Adrenal gland (tissue), 12 donors: Measurements from ENCODE around the gene BCORL1. TPM values are rescaled to one million over a fixed set of nuclear protein-coding genes. Genes with fewer than 3 reads are reported as not detected.

Source experiments
- DNase-seq, 7 donors: peaks; one replicate each; pipeline ENCODE4 v3.0.0-alpha.2; 2019 to 2020
- H3K27ac ChIP-seq, 5 donors: fragments of 200-600 bp; sonication (generic) in 4 of 5; 1 replicate in 3 of 5; 2 replicates in 2 of 5; pipeline versions ENCODE4 v1.5.1 to v1.8.0; 2016 to 2020; ENCODE audit warnings: mild to moderate bottlenecking in 1 of 5
- H3K27me3 ChIP-seq: fragments of 200-600 bp; 2 replicates; pipeline ENCODE4 v1.8.0; 2021
- H3K36me3 ChIP-seq, 2 donors: fragments of 200-600 bp; replicated peaks in 1 of 2; 1 replicate in 1 of 2; 2 replicates in 1 of 2; pipeline versions ENCODE4 v1.5.1 to v1.8.0; 2018 to 2022
- H3K4me1 ChIP-seq, 2 donors: fragments of 200-600 bp; replicated peaks in 1 of 2; 1 replicate in 1 of 2; 2 replicates in 1 of 2; pipeline versions ENCODE4 v1.5.1 to v1.8.0; 2018 to 2021
- H3K4me3 ChIP-seq, 4 donors: fragments of 200-600 bp; sonication (generic) in 3 of 4; one replicate each; pipeline ENCODE4 v1.5.1; 2016 to 2018
- H3K9me3 ChIP-seq, 3 donors: fragments of 200-600 bp; sonication (generic) in 1 of 3; replicated peaks in 1 of 3; 1 replicate in 2 of 3; 2 replicates in 1 of 3; pipeline versions ENCODE4 v1.5.1 to v1.8.0; 2016 to 2021
- POLR2A ChIP-seq, 2 donors: fragments of 450-650 bp; IDR thresholded peaks; one replicate each; pipeline ENCODE4 v1.6.1; 2017; ENCODE audit warnings: antibody characterized with exemption in 2 of 2, mild to moderate bottlenecking in 2 of 2, moderate library complexity in 1 of 2
- WGBS, 4 donors: extraction: QIAGEN DNeasy Blood & Tissue Kit in 2 of 4; methylation state at CpG; one replicate each; pipeline versions ENCODE4 v1.1.5 to v1.1.7; 2013 to 2017; 5-methylcytosine and 5-hydroxymethylcytosine counted together
- intact Hi-C, 2 donors: fragments of 100-400 bp; cut with DNase I; formaldehyde crosslinking; loops; one replicate each; pipeline versions ENCODE4 v1.14.1 to v1.15.0; 2022 to 2023
- polyA plus RNA-seq, 3 donors: library from polyadenylated mRNA; stranded (reverse); fragments of 200-250 nt in 2 of 3; fragments of 350-450 nt in 1 of 3; fragmentation: Illumina TruSeq in 1 of 3; extraction: RNeasy Lipid Tissue Mini Kit (QIAGEN cat#74804) in 1 of 3; gene quantifications; one replicate each; pipeline ENCODE4 v1.2.3, GENCODE V29; 2013 to 2014
- total RNA-seq, 9 donors: library from RNA; depleted of rRNA in 4 of 9; stranded (reverse); fragments of >200 nt in 4 of 9; fragments of 120-200 nt in 1 of 9; fragmentation: NEBNext Ultra II Directional in 1 of 9; extraction: Animal tissue kit (Norgen Biotek cat#: 25700) in 1 of 9; gene quantifications; one replicate each; pipeline versions ENCODE4 v1.1.0 to v1.2.4, GENCODE V29; 2013 to 2023
- TF ChIP-seq, protein P1 (sequence below), 6 experiments: fragments of 450-650 bp in 4 of 6; fragments of 200-600 bp in 2 of 6; sonication (generic) in 1 of 6; IDR thresholded peaks; 1 replicate in 5 of 6; 2 replicates in 1 of 6; pipeline versions ENCODE4 v1.5.1 to v1.8.0; 2016 to 2021; ENCODE audit warnings: antibody characterized with exemption in 6 of 6, mild to moderate bottlenecking in 2 of 6, moderate library complexity in 1 of 6
- donor health status: healthy with polysubstance abuse.
- donor health status: Bipolar disorder and iron deficiency.
- donor health status: DM: yes; HTN: yes; CAD: no.
- donor health status: DM: no; HTN: no; CAD: no.
- donor health status: DM: no; HTN: no; CAD: no.
- donor health status: DM: yes; HTN: yes; CAD: no.

Gene BCORL1
- total and polyA plus RNA-seq, 12 donors = 1.4 to 18.5 (median 7.0) TPM

DNA sequence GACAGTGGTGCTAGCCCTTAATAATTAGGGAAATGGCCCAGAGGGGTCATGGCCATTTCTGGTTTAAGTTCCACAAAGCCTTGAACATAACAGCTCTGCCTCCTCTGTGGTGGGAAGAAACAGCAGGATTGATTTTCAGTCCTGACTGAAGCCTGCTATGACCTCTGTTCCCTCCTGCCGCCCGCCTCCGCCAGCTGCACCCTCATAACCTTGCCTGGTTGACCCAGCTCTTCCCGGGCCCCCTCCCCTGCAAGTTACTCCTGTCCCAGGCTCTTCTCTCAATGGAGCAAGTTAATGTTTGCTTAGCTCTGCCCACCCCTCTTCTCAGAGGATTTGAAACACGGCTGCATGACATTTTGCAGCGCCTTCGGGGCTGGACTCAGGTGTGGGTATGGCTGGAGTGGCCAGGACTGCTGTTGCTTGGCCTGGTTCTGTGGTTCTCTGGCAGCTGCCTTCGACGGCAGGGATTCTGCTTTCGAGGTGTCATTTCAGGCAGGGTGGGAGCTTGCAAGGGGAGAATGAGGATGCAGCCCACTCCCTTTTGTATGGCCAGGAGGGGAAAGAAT lies 27.3 kb downstream of the BCORL1 start:
- 73 to 83% (median 78%) methylated on average over 3 to 10 of the region's 10 CpGs for WGBS, 4 donors
- no peaks in the 10 kb centered on the region for H3K9me3 ChIP-seq
- no peaks in the 10 kb centered on the region for H3K27me3 ChIP-seq
- no peak overlapping the region for H3K4me3 ChIP-seq
- no peak for DNase-seq
- intact Hi-C loops = no loop called here
- no peak for TF ChIP-seq POLR2A (IDR thresholded peaks at IDR 0.05)
- TF ChIP-seq, protein P1, sequence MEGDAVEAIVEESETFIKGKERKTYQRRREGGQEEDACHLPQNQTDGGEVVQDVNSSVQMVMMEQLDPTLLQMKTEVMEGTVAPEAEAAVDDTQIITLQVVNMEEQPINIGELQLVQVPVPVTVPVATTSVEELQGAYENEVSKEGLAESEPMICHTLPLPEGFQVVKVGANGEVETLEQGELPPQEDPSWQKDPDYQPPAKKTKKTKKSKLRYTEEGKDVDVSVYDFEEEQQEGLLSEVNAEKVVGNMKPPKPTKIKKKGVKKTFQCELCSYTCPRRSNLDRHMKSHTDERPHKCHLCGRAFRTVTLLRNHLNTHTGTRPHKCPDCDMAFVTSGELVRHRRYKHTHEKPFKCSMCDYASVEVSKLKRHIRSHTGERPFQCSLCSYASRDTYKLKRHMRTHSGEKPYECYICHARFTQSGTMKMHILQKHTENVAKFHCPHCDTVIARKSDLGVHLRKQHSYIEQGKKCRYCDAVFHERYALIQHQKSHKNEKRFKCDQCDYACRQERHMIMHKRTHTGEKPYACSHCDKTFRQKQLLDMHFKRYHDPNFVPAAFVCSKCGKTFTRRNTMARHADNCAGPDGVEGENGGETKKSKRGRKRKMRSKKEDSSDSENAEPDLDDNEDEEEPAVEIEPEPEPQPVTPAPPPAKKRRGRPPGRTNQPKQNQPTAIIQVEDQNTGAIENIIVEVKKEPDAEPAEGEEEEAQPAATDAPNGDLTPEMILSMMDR (IDR thresholded peaks at IDR 0.05) = no peak
- no peaks in the 10 kb centered on the region for H3K4me1 ChIP-seq
- H3K27ac ChIP-seq = no peak overlapping the region
- H3K36me3 ChIP-seq = peaks cover 0 to 9% of the 10 kb centered on the region in 2 donors

DNA sequence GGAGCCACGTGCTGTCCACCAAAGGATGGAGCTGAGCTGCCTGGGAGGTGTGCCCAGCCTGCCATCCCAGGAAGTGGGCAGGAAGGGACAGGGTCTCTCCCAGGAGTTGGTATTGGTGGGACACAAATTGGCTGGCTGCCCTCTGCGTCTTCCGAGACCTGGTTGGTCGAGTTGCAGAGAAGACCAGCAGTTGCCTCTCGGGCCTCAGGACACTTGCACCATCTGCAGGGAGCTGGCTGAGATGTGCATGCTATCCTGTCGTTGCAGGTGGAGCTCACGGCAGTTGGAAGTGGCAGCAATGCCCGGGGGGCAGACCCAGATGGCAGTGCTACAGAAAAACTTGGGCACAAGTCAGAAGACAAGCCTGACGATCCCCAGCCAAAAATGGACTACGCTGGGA lies 30.2 kb downstream of the BCORL1 start:
- H3K27me3 ChIP-seq = no peaks in the 10 kb centered on the region
- TF ChIP-seq POLR2A (IDR thresholded peaks at IDR 0.05) = no peak
- TF ChIP-seq, protein P1 (IDR thresholded peaks at IDR 0.05) = no peak
- peaks cover 0 to 16% of the 10 kb centered on the region in 2 donors for H3K36me3 ChIP-seq
- no peak for DNase-seq
- no peak overlapping the region for H3K27ac ChIP-seq
- H3K9me3 ChIP-seq = no peaks in the 10 kb centered on the region
- H3K4me1 ChIP-seq = no peaks in the 10 kb centered on the region
- 77 to 100% (median 83%) methylated on average over 1 to 10 of the region's 10 CpGs for WGBS, 4 donors
- H3K4me3 ChIP-seq = no peak overlapping the region
- intact Hi-C loops = no loop called here

DNA sequence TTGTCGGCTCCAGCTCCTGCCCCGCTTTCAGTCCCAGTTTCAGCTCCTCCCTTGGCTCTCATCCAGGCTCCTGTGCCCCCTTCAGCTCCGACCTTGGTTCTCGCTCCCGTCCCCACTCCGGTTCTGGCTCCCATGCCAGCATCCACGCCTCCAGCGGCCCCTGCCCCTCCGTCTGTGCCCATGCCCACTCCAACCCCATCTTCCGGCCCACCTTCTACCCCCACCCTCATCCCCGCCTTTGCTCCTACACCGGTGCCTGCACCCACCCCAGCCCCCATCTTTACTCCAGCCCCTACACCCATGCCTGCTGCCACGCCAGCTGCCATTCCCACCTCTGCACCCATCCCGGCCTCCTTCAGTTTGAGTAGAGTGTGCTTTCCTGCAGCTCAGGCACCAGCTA lies 31.2 kb downstream of the BCORL1 start:
- no peak for TF ChIP-seq POLR2A (IDR thresholded peaks at IDR 0.05)
- TF ChIP-seq, protein P1 (IDR thresholded peaks at IDR 0.05) = no peak
- Histone ChIP-seq H3K36me3 (peaks cover 0 to 16% of the 10 kb centered on the region in 2 donors), H3K4me1 (no peaks in the 10 kb centered on the region)

DNA sequence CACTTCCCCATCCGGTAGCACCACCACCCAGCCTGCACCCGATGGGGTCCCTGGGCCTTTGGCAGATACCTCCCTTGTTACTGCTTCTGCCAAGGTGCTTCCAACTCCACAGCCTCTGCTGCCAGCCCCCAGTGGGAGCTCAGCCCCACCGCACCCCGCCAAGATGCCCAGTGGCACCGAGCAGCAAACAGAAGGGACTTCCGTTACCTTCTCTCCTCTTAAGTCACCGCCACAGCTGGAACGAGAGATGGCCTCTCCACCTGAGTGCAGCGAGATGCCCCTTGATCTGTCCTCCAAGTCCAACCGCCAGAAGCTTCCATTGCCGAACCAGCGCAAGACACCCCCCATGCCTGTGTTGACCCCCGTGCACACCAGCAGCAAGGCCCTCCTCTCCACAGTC lies 31.9 kb downstream of the BCORL1 start:
- no peak for DNase-seq
- WGBS, 4 donors = 91 to 98% (median 93%) methylated on average over 9 to 13 of the region's 13 CpGs

More for the DNA sequence above, 31.2 kb downstream of the BCORL1 start:
- DNase-seq = no peak
- 84 to 89% (median 87%) methylated on average over 14 of the region's 14 CpGs for WGBS, 4 donors
- Histone ChIP-seq H3K27me3 (no peaks in the 10 kb centered on the region), H3K27ac (no peak overlapping the region), H3K9me3 (no peaks in the 10 kb centered on the region), H3K4me3 (no peak overlapping the region)
- intact Hi-C loops = no loop called here

More for the DNA sequence above, 31.9 kb downstream of the BCORL1 start:
- TF ChIP-seq, protein P1 (IDR thresholded peaks at IDR 0.05) = no peak
- TF ChIP-seq POLR2A (IDR thresholded peaks at IDR 0.05) = no peak
- Histone ChIP-seq H3K27me3 (no peaks in the 10 kb centered on the region), H3K9me3 (no peaks in the 10 kb centered on the region), H3K27ac (no peak overlapping the region), H3K4me1 (peaks cover 0 to 7% of the 10 kb centered on the region in 2 donors), H3K36me3 (peaks cover 0 to 16% of the 10 kb centered on the region in 2 donors), H3K4me3 (no peak overlapping the region)
- intact Hi-C loops = no loop called here
